HepG2 (cell line): ENCODE results near the gene PRR14. TPM values are rescaled to one million over a fixed set of nuclear protein-coding genes. Genes with fewer than 3 reads are reported as not detected.

Experiments
- ZNF879 ChIP-seq: sonication (generic); formaldehyde crosslinking; IDR thresholded peaks from 2 replicates; pipeline ENCODE4 v1.8.1; 2023; ENCODE audit warnings: missing genetic modification reagents
- polyA plus RNA-seq, 8 experiments: library from polyadenylated mRNA; depleted of rRNA in 3 of 8; stranded (reverse) in 7 of 8; unstranded in 1 of 8; fragments of >200 nt; fragmentation: Illumina TruSeq in 4 of 8; extraction: Trizol in 4 of 8; gene quantifications; 2 replicates each; pipeline versions ENCODE4 v1.2.1 to v1.2.3, GENCODE V29; 2011 to 2016; ENCODE audit warnings: low read depth in 4 of 8, missing spikeins in 1 of 8, mixed read lengths in 1 of 8; ENCODE audit not compliant: insufficient read depth in 1 of 8
- total RNA-seq, 5 experiments: library from RNA; depleted of rRNA; stranded (reverse); fragments of >200 nt; fragmentation: Illumina TruSeq; extraction: Trizol; gene quantifications; 2 replicates each; pipeline ENCODE4 v1.2.3, GENCODE V29; 2016; ENCODE audit warnings: low read depth in 1 of 5
- TF ChIP-seq, protein P1 (sequence below): sonication (generic); formaldehyde crosslinking; IDR thresholded peaks from 2 replicates; pipeline ENCODE4 v1.4.0; 2020; ENCODE audit warnings: mild to moderate bottlenecking, missing genetic modification reagents, borderline replicate concordance
- TF ChIP-seq, protein P2 (sequence below): sonication (generic); formaldehyde crosslinking; IDR thresholded peaks from 2 replicates; pipeline ENCODE4 v1.5.0; 2020; ENCODE audit warnings: missing genetic modification reagents
- TF ChIP-seq, protein P3 (sequence below): sonication (generic); formaldehyde crosslinking; IDR thresholded peaks from 2 replicates; pipeline ENCODE4 v1.8.0; 2022; ENCODE audit warnings: missing genetic modification reagents, low read depth, mild to moderate bottlenecking, borderline replicate concordance
- TF ChIP-seq, protein P4 (sequence below): sonication (generic); formaldehyde crosslinking; IDR thresholded peaks from 2 replicates; pipeline ENCODE4 v1.4.0; 2020; ENCODE audit warnings: mild to moderate bottlenecking, missing genetic modification reagents

The PRR14 gene
- total and polyA plus RNA-seq, 2 of the 13 experiments (the other 11 are each of a cell fraction or from before 2014, with no cell fraction given): 8.4 to 11.0 TPM

DNA sequence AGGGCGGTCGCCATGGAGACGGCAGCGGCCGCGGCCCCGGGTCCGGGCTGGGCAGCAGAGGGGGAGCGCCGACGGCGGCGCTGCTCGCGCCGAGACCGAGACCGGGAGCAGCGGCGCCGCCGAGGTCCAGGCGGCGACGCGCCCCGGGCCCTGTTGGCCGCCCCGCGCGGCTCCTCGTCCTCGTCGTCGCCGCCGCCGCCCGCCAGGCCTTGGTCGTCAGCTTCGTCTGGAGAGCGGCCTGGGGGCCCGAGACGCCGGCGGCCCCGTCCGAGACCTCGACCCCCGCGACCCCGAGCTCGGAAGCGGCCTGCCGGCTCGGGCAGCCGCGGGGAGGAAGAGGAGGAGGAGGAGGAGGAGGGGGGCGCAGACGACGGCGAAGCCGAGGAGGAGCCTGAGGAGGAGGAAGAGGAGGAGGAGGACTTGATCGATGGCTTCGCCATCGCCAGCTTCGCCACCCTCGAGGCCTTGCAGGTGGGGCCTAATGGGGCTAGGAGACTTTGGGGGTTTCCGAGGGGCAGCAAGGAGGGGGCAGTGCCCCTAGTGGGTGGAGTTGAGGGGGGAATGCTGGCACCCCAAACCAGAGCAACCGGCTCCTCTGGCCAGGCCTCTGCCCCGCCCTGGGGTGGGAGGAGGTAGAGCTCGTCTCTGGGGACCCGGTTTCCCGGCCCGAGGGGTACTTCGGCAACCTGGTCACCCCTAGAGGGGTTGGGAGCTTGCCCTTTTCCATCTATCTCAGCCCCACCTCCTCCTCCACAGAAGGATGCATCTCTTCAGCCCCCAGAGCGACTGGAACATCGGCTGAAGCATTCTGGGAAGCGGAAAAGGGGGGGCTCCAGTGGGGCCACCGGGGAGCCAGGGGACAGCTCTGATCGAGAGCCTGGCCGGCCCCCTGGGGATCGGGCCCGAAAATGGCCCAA, 9.0 kb downstream of the PRR14 start (continued):
- TF ChIP-seq, protein P1, sequence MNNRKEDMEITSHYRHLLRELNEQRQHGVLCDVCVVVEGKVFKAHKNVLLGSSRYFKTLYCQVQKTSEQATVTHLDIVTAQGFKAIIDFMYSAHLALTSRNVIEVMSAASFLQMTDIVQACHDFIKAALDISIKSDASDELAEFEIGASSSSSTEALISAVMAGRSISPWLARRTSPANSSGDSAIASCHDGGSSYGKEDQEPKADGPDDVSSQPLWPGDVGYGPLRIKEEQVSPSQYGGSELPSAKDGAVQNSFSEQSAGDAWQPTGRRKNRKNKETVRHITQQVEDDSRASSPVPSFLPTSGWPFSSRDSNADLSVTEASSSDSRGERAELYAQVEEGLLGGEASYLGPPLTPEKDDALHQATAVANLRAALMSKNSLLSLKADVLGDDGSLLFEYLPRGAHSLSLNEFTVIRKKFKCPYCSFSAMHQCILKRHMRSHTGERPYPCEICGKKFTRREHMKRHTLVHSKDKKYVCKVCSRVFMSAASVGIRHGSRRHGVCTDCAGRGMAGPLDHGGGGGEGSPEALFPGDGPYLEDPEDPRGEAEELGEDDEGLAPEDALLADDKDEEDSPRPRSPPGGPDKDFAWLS (CRISPR knock-in tag): no peak
- TF ChIP-seq, protein P2, sequence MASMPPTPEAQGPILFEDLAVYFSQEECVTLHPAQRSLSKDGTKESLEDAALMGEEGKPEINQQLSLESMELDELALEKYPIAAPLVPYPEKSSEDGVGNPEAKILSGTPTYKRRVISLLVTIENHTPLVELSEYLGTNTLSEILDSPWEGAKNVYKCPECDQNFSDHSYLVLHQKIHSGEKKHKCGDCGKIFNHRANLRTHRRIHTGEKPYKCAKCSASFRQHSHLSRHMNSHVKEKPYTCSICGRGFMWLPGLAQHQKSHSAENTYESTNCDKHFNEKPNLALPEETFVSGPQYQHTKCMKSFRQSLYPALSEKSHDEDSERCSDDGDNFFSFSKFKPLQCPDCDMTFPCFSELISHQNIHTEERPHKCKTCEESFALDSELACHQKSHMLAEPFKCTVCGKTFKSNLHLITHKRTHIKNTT: no peak
- TF ChIP-seq, protein P3, sequence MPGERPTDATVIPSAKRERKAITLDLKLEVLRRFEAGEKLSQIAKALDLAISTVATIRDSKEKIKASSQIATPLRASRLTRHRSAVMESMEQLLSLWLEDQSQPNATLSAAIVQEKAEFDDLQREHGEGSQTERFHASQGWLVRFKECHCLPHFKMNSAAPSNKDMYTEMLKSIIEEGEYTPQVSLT: peak; percentile 67; the same call in 1 of the 2 replicates
- 0 out of 2 replicates have a peak, but pooled peaks have one; percentile 19 for TF ChIP-seq ZNF879 (CRISPR knock-in tag)
- TF ChIP-seq, protein P4, sequence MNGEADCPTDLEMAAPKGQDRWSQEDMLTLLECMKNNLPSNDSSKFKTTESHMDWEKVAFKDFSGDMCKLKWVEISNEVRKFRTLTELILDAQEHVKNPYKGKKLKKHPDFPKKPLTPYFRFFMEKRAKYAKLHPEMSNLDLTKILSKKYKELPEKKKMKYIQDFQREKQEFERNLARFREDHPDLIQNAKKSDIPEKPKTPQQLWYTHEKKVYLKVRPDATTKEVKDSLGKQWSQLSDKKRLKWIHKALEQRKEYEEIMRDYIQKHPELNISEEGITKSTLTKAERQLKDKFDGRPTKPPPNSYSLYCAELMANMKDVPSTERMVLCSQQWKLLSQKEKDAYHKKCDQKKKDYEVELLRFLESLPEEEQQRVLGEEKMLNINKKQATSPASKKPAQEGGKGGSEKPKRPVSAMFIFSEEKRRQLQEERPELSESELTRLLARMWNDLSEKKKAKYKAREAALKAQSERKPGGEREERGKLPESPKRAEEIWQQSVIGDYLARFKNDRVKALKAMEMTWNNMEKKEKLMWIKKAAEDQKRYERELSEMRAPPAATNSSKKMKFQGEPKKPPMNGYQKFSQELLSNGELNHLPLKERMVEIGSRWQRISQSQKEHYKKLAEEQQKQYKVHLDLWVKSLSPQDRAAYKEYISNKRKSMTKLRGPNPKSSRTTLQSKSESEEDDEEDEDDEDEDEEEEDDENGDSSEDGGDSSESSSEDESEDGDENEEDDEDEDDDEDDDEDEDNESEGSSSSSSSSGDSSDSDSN (CRISPR knock-in tag): peak; percentile 9; the same call in 1 of the 2 replicates
- TF ChIP-seq, all 625 proteins: peak for 25
